Muscle layer of duodenum (tissue), 2 donors: ENCODE results near the gene GMPR.
"Not testable (repeated sequence)": the region's sequence is repeated elsewhere in the genome, so short reads cannot be mapped to it uniquely, and the experiment has no call there.

ENCODE experiments used
- H3K27ac ChIP-seq: one replicate; pipeline ENCODE4 v1.7.0; 2013; ENCODE audit warnings: mild to moderate bottlenecking, low read length
- H3K27me3 ChIP-seq: one replicate; pipeline ENCODE4 v1.7.0; 2013; ENCODE audit warnings: low read depth, mild to moderate bottlenecking, control low read depth, low read length
- H3K36me3 ChIP-seq, 2 donors: one replicate each; pipeline ENCODE4 v1.7.0; 2013; ENCODE audit warnings: low read length in 2 of 2, control low read depth in 1 of 2, mild to moderate bottlenecking in 1 of 2; ENCODE audit not compliant: insufficient read depth in 2 of 2, control insufficient read depth in 1 of 2
- H3K4me1 ChIP-seq, 2 donors: one replicate each; pipeline ENCODE4 v1.7.0; 2013; ENCODE audit warnings: low read length in 2 of 2, mild to moderate bottlenecking in 2 of 2, control low read depth in 1 of 2, moderate library complexity in 1 of 2; ENCODE audit not compliant: insufficient read depth in 2 of 2, control insufficient read depth in 1 of 2
- H3K4me3 ChIP-seq, 2 donors: one replicate each; pipeline ENCODE4 v1.7.0; 2013; ENCODE audit warnings: low read length in 2 of 2, low read depth in 1 of 2, mild to moderate bottlenecking in 1 of 2
- H3K9me3 ChIP-seq, 2 donors: one replicate each; pipeline ENCODE4 v1.7.0; 2013; ENCODE audit warnings: low read length in 2 of 2, control low read depth in 1 of 2, mild to moderate bottlenecking in 1 of 2; ENCODE audit not compliant: control insufficient read depth in 1 of 2
- donor health status: healthy.

Gene GMPR

GRCh38 chr6:16206595-16207037, 31.8 kb upstream of the GMPR start:
- Histone ChIP-seq H3K4me1 (peaks cover 0 to 7% of the 10 kb centered on the region in 2 donors), H3K27me3 (no peaks in the 10 kb centered on the region), H3K36me3 (no peaks in the 10 kb centered on the region), H3K9me3 (no peaks in the 10 kb centered on the region), H3K4me3 (no peak overlapping the region), H3K27ac (no peak overlapping the region)

- no peak overlapping the region for H3K27ac ChIP-seq
- no peaks in the 10 kb centered on the region for H3K27me3 ChIP-seq
- H3K36me3 ChIP-seq: no peaks in the 10 kb centered on the region
- H3K9me3 ChIP-seq: no peaks in the 10 kb centered on the region
- no peak overlapping the region for H3K4me3 ChIP-seq
- H3K4me1 ChIP-seq: peaks cover 0 to 7% of the 10 kb centered on the region in 2 donors
Measured at GRCh38 chr6:16208989-16209388, 29.4 kb upstream of the GMPR start.

DNA sequence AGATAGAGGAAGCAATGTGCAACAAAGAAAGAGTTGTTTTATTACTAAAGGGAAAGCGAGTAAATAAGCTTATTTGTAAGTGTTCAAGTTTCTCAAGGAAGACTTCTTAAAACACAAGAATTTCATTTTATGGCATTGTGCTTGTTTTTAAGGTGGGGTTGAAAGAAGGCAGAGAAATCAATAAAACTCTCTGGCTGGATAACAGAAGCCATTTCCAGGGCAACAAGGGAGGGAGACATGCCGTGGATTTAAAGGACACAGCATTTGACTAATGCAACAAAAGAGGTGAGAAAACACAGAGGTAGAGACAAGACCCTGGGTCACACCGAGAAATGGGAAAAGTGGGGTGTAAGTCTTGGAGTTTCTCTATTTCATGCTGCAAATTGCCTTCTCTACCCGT, 28.8 kb upstream of the GMPR start:
- H3K4me3 ChIP-seq: no peak overlapping the region
- no peak overlapping the region for H3K27ac ChIP-seq
- H3K36me3 ChIP-seq: no peaks in the 10 kb centered on the region
- peaks cover 0 to 7% of the 10 kb centered on the region in 2 donors for H3K4me1 ChIP-seq
- no peaks in the 10 kb centered on the region for H3K27me3 ChIP-seq
- no peaks in the 10 kb centered on the region for H3K9me3 ChIP-seq

DNA sequence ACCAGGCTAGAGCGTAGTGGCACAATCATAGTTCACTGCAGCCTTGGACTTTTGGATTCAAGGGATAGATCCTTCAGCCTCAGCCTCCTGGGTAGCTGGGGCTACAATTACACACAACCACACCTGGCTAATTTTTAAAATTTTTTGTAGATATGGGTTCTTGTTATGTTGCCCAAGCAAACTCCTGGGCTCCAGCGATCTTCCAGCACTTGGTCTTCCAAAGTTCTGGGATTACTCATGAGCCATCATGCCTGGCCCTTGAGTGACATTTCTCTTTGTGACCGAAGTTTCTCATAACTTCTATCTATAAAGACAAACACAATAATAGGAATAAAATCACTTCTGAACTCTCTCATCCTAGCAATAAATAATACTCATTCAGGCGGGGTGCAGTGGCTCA, 26.1 kb upstream of the GMPR start:
- no peaks in the 10 kb centered on the region for H3K9me3 ChIP-seq
- H3K4me3 ChIP-seq: no peak overlapping the region
- H3K27ac ChIP-seq: no peak overlapping the region
- H3K36me3 ChIP-seq: no peaks in the 10 kb centered on the region
- no peaks in the 10 kb centered on the region for H3K27me3 ChIP-seq
- H3K4me1 ChIP-seq: peaks cover 0 to 19% of the 10 kb centered on the region in 2 donors

DNA sequence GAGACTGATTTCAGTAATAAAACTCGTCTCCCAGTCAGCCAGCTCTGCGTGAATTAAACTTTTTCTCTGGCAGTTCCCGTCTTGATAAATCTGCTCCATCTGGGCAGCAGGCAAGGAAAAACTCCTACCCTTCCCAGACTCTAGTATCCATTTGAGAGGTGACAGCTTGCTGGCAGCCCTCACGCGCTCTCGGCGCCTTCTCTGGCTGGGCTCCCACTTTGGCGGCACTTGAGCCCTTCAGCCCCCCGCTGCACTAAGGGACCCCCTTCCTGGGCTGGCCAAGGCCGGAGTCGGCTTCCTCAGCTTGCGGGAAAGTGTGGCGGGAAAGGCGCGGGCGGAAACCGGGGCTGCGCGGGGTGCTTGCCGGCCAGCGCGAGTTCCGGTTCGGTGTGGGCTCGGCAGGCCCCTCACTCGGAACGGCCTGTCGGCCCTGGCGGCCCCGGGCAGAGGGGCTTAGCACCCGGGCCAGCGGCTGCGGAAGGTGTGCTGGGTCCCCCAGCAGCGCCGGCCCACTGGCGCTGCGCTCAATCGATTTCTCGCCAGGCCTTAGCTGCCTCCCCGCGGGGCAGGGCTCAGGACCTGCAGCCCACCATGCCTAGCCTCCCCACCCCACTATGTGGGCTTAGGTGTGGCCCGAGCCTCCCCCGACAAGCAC, 21.8 kb upstream of the GMPR start:
- peak overlapping the region in 1 of 2 donors; percentile 52 for H3K4me3 ChIP-seq
- H3K4me1 ChIP-seq: peaks cover 0 to 19% of the 10 kb centered on the region in 2 donors
- no peaks in the 10 kb centered on the region for H3K27me3 ChIP-seq
- no peak overlapping the region for H3K27ac ChIP-seq
- no peaks in the 10 kb centered on the region for H3K36me3 ChIP-seq
- H3K9me3 ChIP-seq: no peaks in the 10 kb centered on the region

DNA sequence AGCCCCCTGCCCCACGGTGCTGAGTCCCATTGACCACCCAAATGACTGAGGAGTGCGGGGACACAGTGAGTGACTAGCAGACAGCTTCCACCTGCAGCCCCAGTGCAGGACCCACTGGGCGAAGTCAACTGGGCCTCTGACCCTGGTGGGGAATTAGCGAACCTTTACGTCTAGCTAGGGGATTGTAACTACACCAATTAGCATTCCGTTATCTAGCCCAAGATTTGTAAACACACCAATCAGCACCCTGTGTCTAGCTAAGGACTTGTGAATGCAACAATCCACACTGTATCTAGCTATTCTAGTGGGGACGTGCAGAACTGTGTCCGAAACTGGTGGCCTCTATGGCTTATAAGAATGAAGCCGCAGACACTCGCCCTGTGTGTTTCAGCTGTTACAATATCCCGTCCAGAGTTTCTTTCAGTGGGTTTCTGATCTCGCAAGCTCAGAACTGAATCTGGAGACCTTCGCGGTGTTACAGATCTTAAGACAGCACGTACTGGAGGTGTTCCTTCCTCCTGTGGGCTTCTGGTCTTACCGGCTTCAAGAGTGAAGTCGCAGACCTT, 21.1 kb upstream of the GMPR start:
- peaks cover 0 to 19% of the 10 kb centered on the region in 2 donors for H3K4me1 ChIP-seq
- H3K4me3 ChIP-seq: no peak overlapping the region
- H3K9me3 ChIP-seq: no peaks in the 10 kb centered on the region
- no peak overlapping the region for H3K27ac ChIP-seq
- H3K36me3 ChIP-seq: no peaks in the 10 kb centered on the region
- no peaks in the 10 kb centered on the region for H3K27me3 ChIP-seq

DNA sequence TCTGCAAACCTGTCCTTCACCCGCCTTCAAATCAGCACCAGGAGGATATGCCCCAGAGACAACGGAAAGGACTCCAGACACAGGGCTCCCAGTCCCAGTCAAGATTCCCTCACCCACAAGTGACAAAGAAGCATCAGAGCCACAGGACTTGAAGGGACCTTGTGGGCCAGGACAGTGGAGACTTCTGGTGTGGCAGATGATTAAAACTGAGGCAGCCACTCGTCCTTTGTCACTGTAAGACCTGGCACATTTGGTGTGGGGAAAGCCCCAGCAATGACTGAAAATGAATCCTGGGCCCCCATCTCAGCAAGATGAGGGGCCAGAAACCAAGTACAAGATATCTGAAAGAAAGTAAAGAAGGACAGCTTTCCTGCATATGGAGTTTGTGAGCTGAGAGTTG, 15.6 kb upstream of the GMPR start:
- Histone ChIP-seq H3K27ac (no peak overlapping the region), H3K4me1 (no peaks in the 10 kb centered on the region), H3K27me3 (no peaks in the 10 kb centered on the region), H3K36me3 (no peaks in the 10 kb centered on the region), H3K4me3 (no peak overlapping the region), H3K9me3 (peaks cover 0 to 2% of the 10 kb centered on the region in 2 donors)

GRCh38 chr6:16223362-16223761, 15.0 kb upstream of the GMPR start:
- Histone ChIP-seq H3K36me3 (no peaks in the 10 kb centered on the region), H3K27ac (no peak overlapping the region), H3K9me3 (peaks cover 0 to 2% of the 10 kb centered on the region in 2 donors), H3K4me1 (no peaks in the 10 kb centered on the region), H3K4me3 (no peak overlapping the region), H3K27me3 (no peaks in the 10 kb centered on the region)

- H3K36me3 ChIP-seq: no peaks in the 10 kb centered on the region
- H3K27ac ChIP-seq: no peak overlapping the region
- peaks cover 0 to 2% of the 10 kb centered on the region in 2 donors for H3K4me1 ChIP-seq
Measured at GRCh38 chr6:16224409-16224808, 14.0 kb upstream of the GMPR start.

GRCh38 chr6:16225062-16225731, 13.2 kb upstream of the GMPR start:
- H3K27me3 ChIP-seq, H3K9me3 ChIP-seq, H3K36me3 ChIP-seq: not testable (repeated sequence)

More at GRCh38 chr6:16224409-16224808, 14.0 kb upstream of the GMPR start:
- H3K27me3 ChIP-seq: no peaks in the 10 kb centered on the region
- H3K9me3 ChIP-seq: peaks cover 0 to 2% of the 10 kb centered on the region in 2 donors
- H3K4me3 ChIP-seq: no peak overlapping the region

GRCh38 chr6:16226117-16227047, 12.0 kb upstream of the GMPR start:
- not testable (repeated sequence) for H3K36me3 ChIP-seq, H3K4me3 ChIP-seq, H3K27me3 ChIP-seq, H3K27ac ChIP-seq, H3K9me3 ChIP-seq
- H3K4me1 ChIP-seq: peaks cover 0 to 12% of the 10 kb centered on the region in 2 donors

More at GRCh38 chr6:16225062-16225731, 13.2 kb upstream of the GMPR start:
- H3K4me3 ChIP-seq, H3K27ac ChIP-seq: not testable (repeated sequence)
- H3K4me1 ChIP-seq: peaks cover 0 to 10% of the 10 kb centered on the region in 2 donors
